Uterus (tissue), 4 donors: ENCODE results near the gene SYNPO2L. TPM values are rescaled to one million over a fixed set of nuclear protein-coding genes. Genes with fewer than 3 reads are reported as not detected.
"Not testable (repeated sequence)": the region's sequence is repeated elsewhere in the genome, so short reads cannot be mapped to it uniquely, and the experiment has no call there.

Source experiments
- DNase-seq, 2 donors: peaks; one replicate each; pipeline ENCODE4 v3.0.0-alpha.2; 2019 to 2020
- H3K27ac ChIP-seq, 2 donors: fragments of 200-600 bp; sonication (generic); 1 replicate in 1 of 2; 2 replicates in 1 of 2; pipeline ENCODE4 v1.5.1; 2016 to 2018
- H3K27me3 ChIP-seq, 2 donors: fragments of 200-600 bp; sonication (generic); one replicate each; pipeline ENCODE4 v1.5.1; 2018 to 2019; ENCODE audit warnings: control low read depth in 1 of 2
- H3K36me3 ChIP-seq, 2 donors: fragments of 200-600 bp; sonication (generic); one replicate each; pipeline ENCODE4 v1.5.1; 2019; ENCODE audit warnings: control low read depth in 1 of 2
- H3K4me1 ChIP-seq, 2 donors: fragments of 200-600 bp; sonication (generic); one replicate each; pipeline ENCODE4 v1.5.1; 2018 to 2019; ENCODE audit warnings: control low read depth in 1 of 2
- H3K4me3 ChIP-seq, 2 donors: fragments of 200-600 bp; sonication (generic); 1 replicate in 1 of 2; 2 replicates in 1 of 2; pipeline ENCODE4 v1.5.1; 2018 to 2019; ENCODE audit warnings: mild to moderate bottlenecking in 1 of 2
- H3K9me3 ChIP-seq, 2 donors: fragments of 200-600 bp; sonication (generic); one replicate each; pipeline ENCODE4 v1.5.1; 2019; ENCODE audit warnings: control low read depth in 1 of 2
- POLR2A ChIP-seq, 2 donors: fragments of 450-650 bp; IDR thresholded peaks; one replicate each; pipeline ENCODE4 v1.6.1; 2016; ENCODE audit warnings: antibody characterized with exemption in 2 of 2, mild to moderate bottlenecking in 1 of 2, moderate library complexity in 1 of 2
- intact Hi-C: fragments of 100-400 bp; cut with DNase I; formaldehyde crosslinking; loops from one replicate; pipeline ENCODE4 v1.15.1; 2023; ENCODE audit warnings: low total_unique reads
- total RNA-seq, 4 donors: library from RNA; depleted of rRNA in 3 of 4; stranded (reverse); fragments of >200 nt in 3 of 4; gene quantifications; one replicate each; pipeline versions ENCODE4 v1.1.0 to v1.2.4, GENCODE V29; 2014 to 2023
- TF ChIP-seq, protein P1 (sequence below), 4 experiments: fragments of 200-600 bp in 2 of 4; fragments of 450-650 bp in 2 of 4; sonication (generic) in 2 of 4; IDR thresholded peaks; one replicate each; pipeline ENCODE4 v1.5.1; 2016 to 2019; ENCODE audit warnings: antibody characterized with exemption in 4 of 4, mild to moderate bottlenecking in 2 of 4, moderate library complexity in 1 of 4
- donor health status: DM: yes; HTN: yes; CAD: no.

SYNPO2L gene
- total RNA-seq, 4 donors from 2014 or later = 0.37 TPM; not detected in 3

GRCh38 chr10:73625004-73625883 is 30.6 kb downstream of the SYNPO2L start:
- TF ChIP-seq POLR2A (IDR thresholded peaks at IDR 0.05) = no peak
- TF ChIP-seq, protein P1, sequence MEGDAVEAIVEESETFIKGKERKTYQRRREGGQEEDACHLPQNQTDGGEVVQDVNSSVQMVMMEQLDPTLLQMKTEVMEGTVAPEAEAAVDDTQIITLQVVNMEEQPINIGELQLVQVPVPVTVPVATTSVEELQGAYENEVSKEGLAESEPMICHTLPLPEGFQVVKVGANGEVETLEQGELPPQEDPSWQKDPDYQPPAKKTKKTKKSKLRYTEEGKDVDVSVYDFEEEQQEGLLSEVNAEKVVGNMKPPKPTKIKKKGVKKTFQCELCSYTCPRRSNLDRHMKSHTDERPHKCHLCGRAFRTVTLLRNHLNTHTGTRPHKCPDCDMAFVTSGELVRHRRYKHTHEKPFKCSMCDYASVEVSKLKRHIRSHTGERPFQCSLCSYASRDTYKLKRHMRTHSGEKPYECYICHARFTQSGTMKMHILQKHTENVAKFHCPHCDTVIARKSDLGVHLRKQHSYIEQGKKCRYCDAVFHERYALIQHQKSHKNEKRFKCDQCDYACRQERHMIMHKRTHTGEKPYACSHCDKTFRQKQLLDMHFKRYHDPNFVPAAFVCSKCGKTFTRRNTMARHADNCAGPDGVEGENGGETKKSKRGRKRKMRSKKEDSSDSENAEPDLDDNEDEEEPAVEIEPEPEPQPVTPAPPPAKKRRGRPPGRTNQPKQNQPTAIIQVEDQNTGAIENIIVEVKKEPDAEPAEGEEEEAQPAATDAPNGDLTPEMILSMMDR (IDR thresholded peaks at IDR 0.05) = no peak
- DNase-seq = no peak
- Histone ChIP-seq H3K9me3 (no peaks in the 10 kb centered on the region), H3K27ac (peak overlapping the region; percentile 72 to 81), H3K4me3 (peak overlapping the region; percentile 67 to 92), H3K27me3 (no peaks in the 10 kb centered on the region), H3K36me3 (no peaks in the 10 kb centered on the region), H3K4me1 (no peaks in the 10 kb centered on the region)
- intact Hi-C loops = no loop called here

- no peak overlapping the region for H3K4me3 ChIP-seq
- H3K9me3 ChIP-seq = no peaks in the 10 kb centered on the region
- intact Hi-C loops = no loop called here
- TF ChIP-seq, protein P1 (IDR thresholded peaks at IDR 0.05) = no peak
- no peak for TF ChIP-seq POLR2A (IDR thresholded peaks at IDR 0.05)
- no peaks in the 10 kb centered on the region for H3K36me3 ChIP-seq
- no peaks in the 10 kb centered on the region for H3K27me3 ChIP-seq
- no peak overlapping the region for H3K27ac ChIP-seq
- H3K4me1 ChIP-seq = no peaks in the 10 kb centered on the region
- no peak for DNase-seq
Measured at GRCh38 chr10:73623056-73623455, 32.8 kb downstream of the SYNPO2L start.

- intact Hi-C loops, H3K9me3 ChIP-seq, H3K4me1 ChIP-seq, H3K4me3 ChIP-seq, H3K27me3 ChIP-seq, H3K36me3 ChIP-seq, DNase-seq, H3K27ac ChIP-seq: not testable (repeated sequence)
Measured at GRCh38 chr10:73620974-73621373, 34.9 kb downstream of the SYNPO2L start.

GRCh38 chr10:73617143-73617542 is 38.7 kb downstream of the SYNPO2L start:
- H3K36me3 ChIP-seq, DNase-seq, H3K9me3 ChIP-seq, H3K27ac ChIP-seq, intact Hi-C loops, H3K4me1 ChIP-seq, H3K27me3 ChIP-seq, H3K4me3 ChIP-seq: not testable (repeated sequence)

DNA sequence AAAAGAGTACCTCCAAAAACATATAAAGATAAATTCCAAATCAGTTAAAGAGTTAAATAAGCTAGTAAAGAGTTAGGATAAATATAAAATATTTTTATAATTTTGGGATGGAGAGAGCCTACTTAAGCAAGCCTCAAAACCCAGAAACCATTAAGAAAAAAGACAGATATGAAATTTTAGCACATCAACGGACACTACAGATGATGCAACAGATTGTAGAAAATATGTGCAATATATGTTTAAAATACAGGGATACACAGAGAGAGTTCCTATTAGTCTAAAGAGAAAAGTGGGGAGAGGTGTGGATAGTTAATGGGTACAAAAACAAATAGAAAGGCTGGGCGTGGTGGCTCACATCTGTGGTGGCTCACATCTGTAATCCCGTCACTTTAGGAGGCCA is 41.1 kb downstream of the SYNPO2L start:
- Histone ChIP-seq H3K27me3 (no peaks in the 10 kb centered on the region), H3K27ac (no peak overlapping the region), H3K9me3 (no peaks in the 10 kb centered on the region), H3K4me3 (no peak overlapping the region), H3K36me3 (no peaks in the 10 kb centered on the region), H3K4me1 (no peaks in the 10 kb centered on the region)
- no peak for DNase-seq
- intact Hi-C loops = no loop called here
- TF ChIP-seq, protein P1 (IDR thresholded peaks at IDR 0.05) = no peak
- TF ChIP-seq POLR2A (IDR thresholded peaks at IDR 0.05) = no peak

GRCh38 chr10:73609116-73609515 is 46.7 kb downstream of the SYNPO2L start:
- H3K27ac ChIP-seq = no peak overlapping the region
- no peaks in the 10 kb centered on the region for H3K9me3 ChIP-seq
- H3K4me3 ChIP-seq = no peak overlapping the region
- TF ChIP-seq, protein P1 (IDR thresholded peaks at IDR 0.05) = no peak
- no peak for TF ChIP-seq POLR2A (IDR thresholded peaks at IDR 0.05)
- H3K4me1 ChIP-seq = no peaks in the 10 kb centered on the region
- no peaks in the 10 kb centered on the region for H3K27me3 ChIP-seq
- intact Hi-C loops = loop anchor here (10.0 kb wide), 1 partner anchor 54 kb away; no protein-coding TSS in a partner anchor
- no peak for DNase-seq
- H3K36me3 ChIP-seq = no peaks in the 10 kb centered on the region
